ENCODE data around the gene BAIAP2L2. TPM values are rescaled to one million over a fixed set of nuclear protein-coding genes. Genes with fewer than 3 reads are reported as not detected.

BAIAP2L2 gene
- total and polyA plus RNA-seq, 10 of the 15 experiments (the other 5 are each of a cell fraction or from before 2014, with no cell fraction given), result 0.08 to 0.38 (median 0.14) TPM; not detected in 6

DNA sequence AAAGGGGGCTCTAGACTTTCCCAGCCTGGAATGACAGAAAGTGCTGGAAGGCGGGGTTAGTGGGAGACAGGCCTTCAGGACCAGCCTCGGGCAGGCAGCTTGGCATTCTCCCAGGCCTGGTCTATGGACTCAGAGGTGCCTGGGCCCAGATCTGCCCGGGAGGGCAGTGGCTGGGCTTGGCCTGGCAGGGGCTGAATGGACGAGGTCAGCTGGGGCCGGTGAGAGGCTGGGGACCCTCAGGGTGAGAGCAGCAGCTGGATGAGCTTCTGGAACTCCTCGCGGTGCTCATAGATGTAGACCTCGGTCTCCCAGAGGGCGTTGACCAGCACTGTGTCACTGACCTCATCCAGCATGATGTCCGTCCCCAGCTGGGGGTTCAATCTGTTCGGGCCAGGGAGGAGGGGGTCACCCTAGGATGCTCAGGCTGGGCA is 1.5 kb upstream of the BAIAP2L2 start:
- RAD21 ChIA-PET (ENCODE audit: unreplicated experiment), result interaction anchor here (1.3 kb wide), 1 partner anchor 60 kb away, joined by 3 read pairs; no protein-coding TSS in a partner anchor
- Histone ChIP-seq H3K9me3 (replicated peaks; ENCODE audit: control insufficient read depth, insufficient read depth, low read length) (no peaks in the 10 kb centered on the region), H3K27me3 (replicated peaks in 1 of 2; ENCODE audit: control insufficient read depth in 2 of 2, insufficient read depth in 2 of 2, low read length in 1 of 2) (no peaks in the 10 kb centered on the region), H3K4me1 (ENCODE audit: control insufficient read depth, insufficient read depth, low read length) (no peaks in the 10 kb centered on the region), H3K36me3 (ENCODE audit: control insufficient read depth in 2 of 2, insufficient read depth in 2 of 2, low read length in 1 of 2) (no peaks in the 10 kb centered on the region; a peak in 1 of 4 replicates), H4K20me1 (ENCODE audit: control insufficient read depth, insufficient read depth) (no peaks in the 10 kb centered on the region), H3K9ac (ENCODE audit: control insufficient read depth, insufficient read depth, low read length) (no peak overlapping the region), H3K27ac (ENCODE audit: control insufficient read depth, insufficient read depth) (no peak overlapping the region), H2AFZ (ENCODE audit: control insufficient read depth, low read depth, low read length) (no peak overlapping the region), H3K4me2 (ENCODE audit: control insufficient read depth, insufficient read depth) (no peak overlapping the region), H3K79me2 (ENCODE audit: control insufficient read depth, insufficient read depth, low read length) (no peaks in the 10 kb centered on the region), H3K4me3 (no peak overlapping the region)
- BruUV-seq (replicated peaks), result no TSS peak
- WGBS (ENCODE audit: insufficient coverage, insufficient replicate concordance, low lambda C conversion rate, missing lambda C conversion rate), result 69% methylated on average over 11 of the region's 11 CpGs
- DNase-seq (ENCODE audit: low read depth, low spot score), result no peak
- SMC1A ChIA-PET (ENCODE audit: uncharacterized antibody, unreplicated experiment), result no interaction called here
- no peak for FAIRE-seq
- POLR2A ChIA-PET, result no interaction called here
- TF ChIP-seq PRDM15 (CRISPR knock-in tag; IDR thresholded peaks at IDR 0.05), result no peak
- no peak for TF ChIP-seq ATF2 (IDR thresholded peaks at IDR 0.05; ENCODE audit: low read length)
- TF ChIP-seq CEBPB (IDR thresholded peaks at IDR 0.05; ENCODE audit: borderline replicate concordance in 1 of 2, low read depth in 2 of 2, low read length in 2 of 2), result no peak
- no peak for TF ChIP-seq NR2C2 (IDR thresholded peaks at IDR 0.05; ENCODE audit: borderline replicate concordance, control insufficient read depth, insufficient read length, low read depth)
- no peak for TF ChIP-seq NR2F1 (conservative IDR thresholded peaks at IDR 0.05)
- no peak for TF ChIP-seq JUNB (IDR thresholded peaks at IDR 0.05)
- CTCF ChIA-PET, result interaction anchor here (1.0 to 3.1 kb wide), 3 partner anchors 60 to 459 kb away, joined by 3 to 10 read pairs (median 4); no protein-coding TSS in a partner anchor
- in situ Hi-C loops (cut with MboI), result no loop called here
- no peak for ATAC-seq
- intact Hi-C loops (cut with micrococcal nuclease; ENCODE audit: unreplicated experiment), result loop anchor here (10.0 kb wide), 2 partner anchors 103 to 243 kb away; no protein-coding TSS in a partner anchor

Measured in GM12878 (cell line).